Neural crest cell (in vitro differentiated cells): ENCODE data around the gene CXCL16. TPM values are rescaled to one million over a fixed set of nuclear protein-coding genes. Genes with fewer than 3 reads are reported as not detected.
"Not testable (repeated sequence)": the region's sequence is repeated elsewhere in the genome, so short reads cannot be mapped to it uniquely, and the experiment has no call there.

Source experiments
- DNase-seq: peaks from one replicate; pipeline ENCODE4 v3.0.0; 2021; ENCODE audit warnings: low read depth, mixed read lengths, low spot score
- H3K27ac Mint-ChIP-seq: one replicate; pipeline ENCODE4 v1.8.0; 2021; ENCODE audit warnings: mild to moderate bottlenecking, mixed read lengths; ENCODE audit not compliant: unreplicated experiment
- H3K27me3 Mint-ChIP-seq: 2 replicates; pipeline ENCODE4 v1.8.0; 2021; ENCODE audit warnings: low read depth, mild to moderate bottlenecking, mixed read lengths
- H3K36me3 Mint-ChIP-seq: 2 replicates; pipeline ENCODE4 v1.8.0; 2021; ENCODE audit warnings: low read depth, mild to moderate bottlenecking, mixed read lengths
- H3K4me1 Mint-ChIP-seq: 2 replicates; pipeline ENCODE4 v1.8.0; 2021; ENCODE audit warnings: mixed read lengths
- H3K4me3 Mint-ChIP-seq: one replicate; pipeline ENCODE4 v1.8.0; 2021; ENCODE audit warnings: mild to moderate bottlenecking, mixed read lengths
- H3K9me3 Mint-ChIP-seq: 2 replicates; pipeline ENCODE4 v1.8.0; 2021; ENCODE audit warnings: mixed read lengths
- CTCF ChIP-seq: fragments of 200-600 bp; sonication (generic); conservative IDR thresholded peaks from 2 replicates; pipeline ENCODE4 v1.5.0; 2021; ENCODE audit warnings: antibody characterized with exemption, mild to moderate bottlenecking
- total RNA-seq: library from RNA; stranded (reverse); gene quantifications from 2 replicates; pipeline ENCODE4 v1.2.1, GENCODE V29; 2021

CXCL16 gene
- total RNA-seq, 1 donor from 2014 or later, result not detected

DNA sequence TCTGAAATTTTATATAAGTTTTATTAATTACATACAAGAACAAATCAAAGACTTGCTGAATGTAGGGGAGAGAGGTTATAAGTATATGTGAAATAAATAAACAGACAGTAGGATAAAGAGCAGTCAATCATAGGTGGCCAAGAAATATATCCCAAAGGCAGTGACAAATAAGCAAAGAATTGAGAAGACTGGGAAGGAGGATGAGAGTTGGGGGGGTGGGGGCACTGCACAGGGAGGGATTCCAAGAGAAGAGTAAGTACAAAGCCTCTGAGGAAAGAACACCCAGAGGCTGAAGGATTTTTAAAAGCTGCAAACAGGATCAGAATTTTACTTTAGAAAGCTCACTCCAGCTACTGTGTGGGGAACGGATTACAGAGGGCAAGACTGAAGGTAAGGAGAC, 38.6 kb downstream of the CXCL16 start:
- Mint-ChIP-seq H3K27me3 (no peaks in the 10 kb centered on the region), H3K4me3 (peak overlapping the region; percentile 75), H3K27ac (no peak overlapping the region), H3K9me3 (no peaks in the 10 kb centered on the region), H3K4me1 (peaks cover 34% of the 10 kb centered on the region), H3K36me3 (peaks cover 2% of the 10 kb centered on the region)
- no peak for TF ChIP-seq CTCF
- DNase-seq, result no peak

DNA sequence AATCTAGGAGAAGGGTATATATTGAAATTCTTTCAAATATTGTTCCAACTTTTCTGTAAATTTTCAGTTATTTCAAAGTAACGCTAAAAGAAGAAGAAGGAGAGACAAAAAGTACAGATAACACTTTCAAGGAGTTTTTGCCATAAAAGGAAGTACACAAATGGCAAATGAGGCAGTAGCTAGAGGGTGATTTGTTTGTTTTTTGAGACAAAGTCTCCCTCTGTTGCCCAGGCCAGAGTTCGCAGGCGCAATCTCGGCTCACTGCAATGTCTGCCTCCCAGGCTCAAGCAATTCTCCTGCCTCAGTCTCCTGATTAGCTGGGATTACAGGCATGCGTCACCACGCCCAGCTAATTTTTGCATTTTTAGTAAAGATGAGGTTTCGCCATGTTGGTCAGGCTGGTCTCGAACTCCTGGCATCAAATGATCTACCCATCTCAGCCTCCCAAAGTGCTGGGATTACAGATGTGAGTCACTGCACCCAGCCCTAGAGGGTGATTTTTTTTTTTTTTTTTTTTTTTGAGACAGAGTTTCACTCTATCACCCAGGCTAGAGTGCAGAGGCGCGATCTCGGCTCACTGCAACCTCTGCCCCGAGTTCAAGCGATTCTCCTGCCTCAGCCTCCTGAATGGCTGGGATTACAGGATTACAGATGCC, 40.2 kb downstream of the CXCL16 start:
- peaks cover 29% of the 10 kb centered on the region for H3K4me1 Mint-ChIP-seq
- not testable (repeated sequence) for H3K36me3 Mint-ChIP-seq, DNase-seq, H3K27me3 Mint-ChIP-seq, H3K9me3 Mint-ChIP-seq
- peak overlapping the region; percentile 40 for H3K4me3 Mint-ChIP-seq
- peak overlapping the region; percentile 62 for H3K27ac Mint-ChIP-seq

DNA sequence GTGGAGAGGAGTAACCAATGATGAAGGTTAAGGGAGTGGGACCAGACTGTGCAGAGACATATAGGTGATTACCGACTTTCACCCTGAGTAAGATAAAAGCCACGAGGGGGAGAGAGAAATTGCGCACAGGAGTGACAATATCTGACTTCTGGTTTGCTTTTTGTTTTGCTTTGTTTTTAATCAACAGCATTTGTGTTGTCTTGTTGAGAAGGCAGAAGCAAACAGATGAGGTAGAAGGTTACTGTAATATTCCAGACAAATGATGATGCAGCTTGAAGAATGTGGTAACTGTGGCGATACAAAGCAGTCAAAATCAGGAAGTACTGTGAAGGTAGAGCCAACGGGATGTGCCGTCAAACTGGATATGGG, 43.3 kb downstream of the CXCL16 start:
- Mint-ChIP-seq H3K27ac (no peak overlapping the region), H3K4me1 (peaks cover 10% of the 10 kb centered on the region), H3K36me3 (peaks cover 4% of the 10 kb centered on the region), H3K4me3 (no peak overlapping the region), H3K9me3 (no peaks in the 10 kb centered on the region), H3K27me3 (no peaks in the 10 kb centered on the region)
- no peak for TF ChIP-seq CTCF
- no peak for DNase-seq

DNA sequence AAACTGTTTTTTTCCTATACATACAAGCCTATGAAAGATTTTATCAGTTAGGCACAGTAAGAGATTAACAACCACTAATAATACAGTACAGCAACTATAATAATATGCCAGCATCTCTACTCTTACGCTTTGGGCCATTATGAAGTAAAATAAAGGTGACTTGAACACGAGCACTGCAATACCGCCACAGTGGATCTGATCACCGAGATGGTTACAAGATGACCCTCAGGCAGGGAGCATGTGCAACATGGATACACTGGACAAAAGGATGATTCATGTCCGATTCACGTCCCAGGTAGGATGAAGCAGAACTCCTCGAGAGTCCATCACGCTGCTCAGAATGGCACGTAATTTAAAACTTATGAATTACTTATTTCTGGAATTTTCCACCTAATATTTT, 46.3 kb downstream of the CXCL16 start:
- no peaks in the 10 kb centered on the region for H3K27me3 Mint-ChIP-seq
- no peaks in the 10 kb centered on the region for H3K9me3 Mint-ChIP-seq
- H3K27ac Mint-ChIP-seq, result no peak overlapping the region
- H3K4me3 Mint-ChIP-seq, result no peak overlapping the region
- H3K36me3 Mint-ChIP-seq, result peaks cover 24% of the 10 kb centered on the region
- peaks cover 4% of the 10 kb centered on the region for H3K4me1 Mint-ChIP-seq
- no peak for TF ChIP-seq CTCF
- no peak for DNase-seq

GRCh38 chr17:4691686-4692085, 48.0 kb downstream of the CXCL16 start:
- H3K36me3 Mint-ChIP-seq, result peaks cover 32% of the 10 kb centered on the region
- H3K27me3 Mint-ChIP-seq, result no peaks in the 10 kb centered on the region
- no peak for TF ChIP-seq CTCF
- no peaks in the 10 kb centered on the region for H3K9me3 Mint-ChIP-seq
- peaks cover 4% of the 10 kb centered on the region for H3K4me1 Mint-ChIP-seq
- no peak for DNase-seq
- H3K4me3 Mint-ChIP-seq, result no peak overlapping the region
- peak overlapping the region; percentile 58 for H3K27ac Mint-ChIP-seq

- Mint-ChIP-seq H3K36me3 (peaks cover 35% of the 10 kb centered on the region), H3K4me1 (peaks cover 4% of the 10 kb centered on the region), H3K4me3 (no peak overlapping the region), H3K9me3 (no peaks in the 10 kb centered on the region), H3K27ac (no peak overlapping the region), H3K27me3 (no peaks in the 10 kb centered on the region)
- TF ChIP-seq CTCF, result no peak
- no peak for DNase-seq
These were observed 49.0 kb downstream of the CXCL16 start for GRCh38 chr17:4690745-4691144.

GRCh38 chr17:4689872-4690271, 49.9 kb downstream of the CXCL16 start:
- H3K27ac Mint-ChIP-seq, DNase-seq, H3K4me1 Mint-ChIP-seq, H3K9me3 Mint-ChIP-seq, H3K27me3 Mint-ChIP-seq, H3K4me3 Mint-ChIP-seq: not testable (repeated sequence)
- peaks cover 35% of the 10 kb centered on the region for H3K36me3 Mint-ChIP-seq

- not testable (repeated sequence) for H3K9me3 Mint-ChIP-seq, DNase-seq, H3K4me1 Mint-ChIP-seq, H3K27me3 Mint-ChIP-seq, H3K27ac Mint-ChIP-seq, H3K4me3 Mint-ChIP-seq
- peaks cover 28% of the 10 kb centered on the region for H3K36me3 Mint-ChIP-seq
These were observed 56.0 kb downstream of the CXCL16 start for GRCh38 chr17:4683739-4684138.
